Esophagus muscularis mucosa (tissue), 3 donors: ENCODE data around the gene GPR153.

Experiments
- POLR2A ChIP-seq: fragments of 450-650 bp; IDR thresholded peaks from one replicate; pipeline ENCODE4 v1.6.1; 2017; ENCODE audit warnings: antibody characterized with exemption, moderate library complexity, mild to moderate bottlenecking, low read depth
- TF ChIP-seq, protein P1 (sequence below), 3 experiments: fragments of 200-600 bp in 2 of 3; fragments of 450-650 bp in 1 of 3; sonication (generic) in 2 of 3; IDR thresholded peaks; one replicate each; pipeline ENCODE4 v1.5.1; 2017 to 2019; ENCODE audit warnings: antibody characterized with exemption in 3 of 3, mild to moderate bottlenecking in 2 of 3, moderate library complexity in 1 of 3

GRCh38 chr1:6300342-6301048 is 39.6 kb upstream of the GPR153 start:
- TF ChIP-seq, protein P1, sequence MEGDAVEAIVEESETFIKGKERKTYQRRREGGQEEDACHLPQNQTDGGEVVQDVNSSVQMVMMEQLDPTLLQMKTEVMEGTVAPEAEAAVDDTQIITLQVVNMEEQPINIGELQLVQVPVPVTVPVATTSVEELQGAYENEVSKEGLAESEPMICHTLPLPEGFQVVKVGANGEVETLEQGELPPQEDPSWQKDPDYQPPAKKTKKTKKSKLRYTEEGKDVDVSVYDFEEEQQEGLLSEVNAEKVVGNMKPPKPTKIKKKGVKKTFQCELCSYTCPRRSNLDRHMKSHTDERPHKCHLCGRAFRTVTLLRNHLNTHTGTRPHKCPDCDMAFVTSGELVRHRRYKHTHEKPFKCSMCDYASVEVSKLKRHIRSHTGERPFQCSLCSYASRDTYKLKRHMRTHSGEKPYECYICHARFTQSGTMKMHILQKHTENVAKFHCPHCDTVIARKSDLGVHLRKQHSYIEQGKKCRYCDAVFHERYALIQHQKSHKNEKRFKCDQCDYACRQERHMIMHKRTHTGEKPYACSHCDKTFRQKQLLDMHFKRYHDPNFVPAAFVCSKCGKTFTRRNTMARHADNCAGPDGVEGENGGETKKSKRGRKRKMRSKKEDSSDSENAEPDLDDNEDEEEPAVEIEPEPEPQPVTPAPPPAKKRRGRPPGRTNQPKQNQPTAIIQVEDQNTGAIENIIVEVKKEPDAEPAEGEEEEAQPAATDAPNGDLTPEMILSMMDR (IDR thresholded peaks at IDR 0.05), result no peak
- TF ChIP-seq POLR2A, result no peak
